Adrenal gland (tissue), 12 donors: ENCODE results near the gene ANXA8L1. TPM values are rescaled to one million over a fixed set of nuclear protein-coding genes. Genes with fewer than 3 reads are reported as not detected.
"Not testable (repeated sequence)": the region's sequence is repeated elsewhere in the genome, so short reads cannot be mapped to it uniquely, and the experiment has no call there.

ENCODE experiments used
- DNase-seq, 7 donors: peaks; one replicate each; pipeline ENCODE4 v3.0.0-alpha.2; 2019 to 2020
- H3K27ac ChIP-seq, 5 donors: fragments of 200-600 bp; sonication (generic) in 4 of 5; 1 replicate in 3 of 5; 2 replicates in 2 of 5; pipeline versions ENCODE4 v1.5.1 to v1.8.0; 2016 to 2020; ENCODE audit warnings: mild to moderate bottlenecking in 1 of 5
- H3K27me3 ChIP-seq: fragments of 200-600 bp; 2 replicates; pipeline ENCODE4 v1.8.0; 2021
- H3K36me3 ChIP-seq, 2 donors: fragments of 200-600 bp; replicated peaks in 1 of 2; 1 replicate in 1 of 2; 2 replicates in 1 of 2; pipeline versions ENCODE4 v1.5.1 to v1.8.0; 2018 to 2022
- H3K4me1 ChIP-seq, 2 donors: fragments of 200-600 bp; replicated peaks in 1 of 2; 1 replicate in 1 of 2; 2 replicates in 1 of 2; pipeline versions ENCODE4 v1.5.1 to v1.8.0; 2018 to 2021
- H3K4me3 ChIP-seq, 4 donors: fragments of 200-600 bp; sonication (generic) in 3 of 4; one replicate each; pipeline ENCODE4 v1.5.1; 2016 to 2018
- H3K9me3 ChIP-seq, 3 donors: fragments of 200-600 bp; sonication (generic) in 1 of 3; replicated peaks in 1 of 3; 1 replicate in 2 of 3; 2 replicates in 1 of 3; pipeline versions ENCODE4 v1.5.1 to v1.8.0; 2016 to 2021
- CTCF ChIP-seq, 6 experiments: fragments of 450-650 bp in 4 of 6; fragments of 200-600 bp in 2 of 6; sonication (generic) in 1 of 6; IDR thresholded peaks; 1 replicate in 5 of 6; 2 replicates in 1 of 6; pipeline versions ENCODE4 v1.5.1 to v1.8.0; 2016 to 2021; ENCODE audit warnings: antibody characterized with exemption in 6 of 6, mild to moderate bottlenecking in 2 of 6, moderate library complexity in 1 of 6
- POLR2A ChIP-seq, 2 donors: fragments of 450-650 bp; IDR thresholded peaks; one replicate each; pipeline ENCODE4 v1.6.1; 2017; ENCODE audit warnings: antibody characterized with exemption in 2 of 2, mild to moderate bottlenecking in 2 of 2, moderate library complexity in 1 of 2
- WGBS, 4 donors: extraction: QIAGEN DNeasy Blood & Tissue Kit in 2 of 4; methylation state at CpG; one replicate each; pipeline versions ENCODE4 v1.1.5 to v1.1.7; 2013 to 2017; 5-methylcytosine and 5-hydroxymethylcytosine counted together
- intact Hi-C, 2 donors: fragments of 100-400 bp; cut with DNase I; formaldehyde crosslinking; loops; one replicate each; pipeline versions ENCODE4 v1.14.1 to v1.15.0; 2022 to 2023
- polyA plus RNA-seq, 3 donors: library from polyadenylated mRNA; stranded (reverse); fragments of 200-250 nt in 2 of 3; fragments of 350-450 nt in 1 of 3; fragmentation: Illumina TruSeq in 1 of 3; extraction: RNeasy Lipid Tissue Mini Kit (QIAGEN cat#74804) in 1 of 3; gene quantifications; one replicate each; pipeline ENCODE4 v1.2.3, GENCODE V29; 2013 to 2014
- total RNA-seq, 9 donors: library from RNA; depleted of rRNA in 4 of 9; stranded (reverse); fragments of >200 nt in 4 of 9; fragments of 120-200 nt in 1 of 9; fragmentation: NEBNext Ultra II Directional in 1 of 9; extraction: Animal tissue kit (Norgen Biotek cat#: 25700) in 1 of 9; gene quantifications; one replicate each; pipeline versions ENCODE4 v1.1.0 to v1.2.4, GENCODE V29; 2013 to 2023
- donor health status: healthy with polysubstance abuse.
- donor health status: Bipolar disorder and iron deficiency.
- donor health status: DM: yes; HTN: yes; CAD: no.
- donor health status: DM: no; HTN: no; CAD: no.
- donor health status: DM: no; HTN: no; CAD: no.
- donor health status: DM: yes; HTN: yes; CAD: no.

The ANXA8L1 gene
- total and polyA plus RNA-seq, 12 donors, result 0.24 to 1.2 (median 0.44) TPM; not detected in 7

- intact Hi-C loops, result no loop called here
- Histone ChIP-seq H3K4me1 (no peaks in the 10 kb centered on the region), H3K27me3 (no peaks in the 10 kb centered on the region), H3K4me3 (no peak overlapping the region), H3K9me3 (no peaks in the 10 kb centered on the region), H3K36me3 (no peaks in the 10 kb centered on the region), H3K27ac (no peak overlapping the region)
- DNase-seq, result no peak
- no peak for TF ChIP-seq POLR2A (IDR thresholded peaks at IDR 0.05)
- TF ChIP-seq CTCF (IDR thresholded peaks at IDR 0.05), result no peak
- WGBS, 4 donors, result 80 to 90% (median 84%) methylated on average over 4 to 9 of the region's 9 CpGs
Observed at GRCh38 chr10:46328853-46329689, 46.5 kb upstream of the ANXA8L1 start.

- Histone ChIP-seq H3K4me1 (no peaks in the 10 kb centered on the region), H3K27me3 (no peaks in the 10 kb centered on the region), H3K4me3 (no peak overlapping the region), H3K27ac (no peak overlapping the region), H3K36me3 (no peaks in the 10 kb centered on the region), H3K9me3 (no peaks in the 10 kb centered on the region)
- TF ChIP-seq POLR2A (IDR thresholded peaks at IDR 0.05) (no peak), CTCF (IDR thresholded peaks at IDR 0.05) (no peak)
- 74 to 80% (median 76%) methylated on average over 2 to 8 of the region's 8 CpGs for WGBS, 4 donors
- DNase-seq, result no peak
- intact Hi-C loops, result no loop called here
Observed at GRCh38 chr10:46329690-46330016, 45.9 kb upstream of the ANXA8L1 start.

- intact Hi-C loops, result no loop called here
- no peak for TF ChIP-seq CTCF (IDR thresholded peaks at IDR 0.05)
- TF ChIP-seq POLR2A (IDR thresholded peaks at IDR 0.05), result no peak
- Histone ChIP-seq H3K4me1 (no peaks in the 10 kb centered on the region), H3K27ac (no peak overlapping the region), H3K4me3 (no peak overlapping the region), H3K27me3 (no peaks in the 10 kb centered on the region), H3K9me3 (no peaks in the 10 kb centered on the region), H3K36me3 (no peaks in the 10 kb centered on the region)
- DNase-seq, result no peak
- WGBS, 4 donors, result 72 to 86% (median 80%) methylated on average over 2 to 3 of the region's 3 CpGs
Observed at GRCh38 chr10:46330894-46331293, 44.7 kb upstream of the ANXA8L1 start.

- 60 to 76% (median 72%) methylated on average over 2 to 4 of the region's 4 CpGs for WGBS, 4 donors
- H3K4me1 ChIP-seq, DNase-seq, intact Hi-C loops, H3K4me3 ChIP-seq, H3K27me3 ChIP-seq, H3K36me3 ChIP-seq, H3K27ac ChIP-seq, H3K9me3 ChIP-seq: not testable (repeated sequence)
Observed at GRCh38 chr10:46365484-46365883, 10.1 kb upstream of the ANXA8L1 start.

GRCh38 chr10:46367209-46367608 lies 8.4 kb upstream of the ANXA8L1 start:
- 69% methylated on average over 2 of the region's 5 CpGs; no CpG with 5 or more reads in 3 of the 4 donors for WGBS, 4 donors
- H3K36me3 ChIP-seq, H3K27ac ChIP-seq, H3K4me1 ChIP-seq, H3K9me3 ChIP-seq, DNase-seq, H3K4me3 ChIP-seq, intact Hi-C loops, H3K27me3 ChIP-seq: not testable (repeated sequence)

- not testable (repeated sequence) for H3K9me3 ChIP-seq
Observed at GRCh38 chr10:46367666-46368240, 7.8 kb upstream of the ANXA8L1 start.

GRCh38 chr10:46368956-46369355 lies 6.6 kb upstream of the ANXA8L1 start:
- H3K4me3 ChIP-seq, intact Hi-C loops, H3K27ac ChIP-seq, H3K36me3 ChIP-seq, H3K27me3 ChIP-seq, H3K9me3 ChIP-seq, DNase-seq, H3K4me1 ChIP-seq: not testable (repeated sequence)
- WGBS, 4 donors, result 92 to 93% methylated on average over 8 to 10 of the region's 11 CpGs; no CpG with 5 or more reads in 2 of the 4 donors

More at GRCh38 chr10:46367666-46368240, 7.8 kb upstream of the ANXA8L1 start:
- WGBS, 4 donors, result 57 to 75% (median 70%) methylated on average over 1 to 5 of the region's 8 CpGs; no CpG with 5 or more reads in 1 of the 4 donors
- H3K4me1 ChIP-seq, H3K27ac ChIP-seq, H3K27me3 ChIP-seq, intact Hi-C loops, H3K4me3 ChIP-seq, H3K36me3 ChIP-seq: not testable (repeated sequence)
- peak in 5 of 7 donors; percentile 18 to 57 (median 43) for DNase-seq

GRCh38 chr10:46374410-46374809 lies 1.2 kb upstream of the ANXA8L1 start:
- H3K9me3 ChIP-seq, H3K4me3 ChIP-seq, intact Hi-C loops, H3K4me1 ChIP-seq, H3K27me3 ChIP-seq, H3K36me3 ChIP-seq, H3K27ac ChIP-seq: not testable (repeated sequence)
- DNase-seq, result peak in 2 of 7 donors; percentile 18 to 31
- 36 to 42% (median 39%) methylated on average over 2 of the region's 3 CpGs; no CpG with 5 or more reads in 1 of the 4 donors for WGBS, 4 donors
